MCF 10A (cell line): ENCODE measurements around the gene TXK. TPM values are rescaled to one million over a fixed set of nuclear protein-coding genes. Genes with fewer than 3 reads are reported as not detected.

Experiments used
- BruUV-seq: library from RNA; stranded (reverse); fragments of 400-500 nt; replicated peaks from 2 replicates; lab custom pipeline; 2021; lab: Mats Ljungman, UMichigan
- CTCF ChIA-PET: fragments of 300-600 bp; sonication (Branson Sonifier 250); formaldehyde crosslinking; extraction: SDS; loops from one replicate; lab custom pipeline; 2021; ENCODE audit warnings: antibody characterized with exemption, inconsistent platforms; lab: Yijun Ruan, JAX
- POLR2A ChIA-PET: fragments of 300-600, 350-650 bp; sonication (Branson Sonifier 250); formaldehyde crosslinking; extraction: SDS; loops from one replicate; lab custom pipeline; 2020; ENCODE audit warnings: antibody characterized with exemption, inconsistent platforms; lab: Yijun Ruan, JAX
- DNase-seq: peaks from one replicate; pipeline ENCODE4 v3.0.0-alpha.2; 2018; ENCODE audit not compliant: unreplicated experiment
- H3K27ac Mint-ChIP-seq: one replicate; pipeline ENCODE4 v1.8.0; 2022; ENCODE audit warnings: mild to moderate bottlenecking, low read depth, mixed read lengths; ENCODE audit not compliant: unreplicated experiment
- H3K27me3 Mint-ChIP-seq: one replicate; pipeline ENCODE4 v1.8.0; 2022; ENCODE audit warnings: mixed read lengths; ENCODE audit not compliant: insufficient read depth, unreplicated experiment
- H3K36me3 Mint-ChIP-seq: one replicate; pipeline ENCODE4 v1.8.0; 2022; ENCODE audit warnings: mild to moderate bottlenecking, moderate library complexity, mixed read lengths; ENCODE audit not compliant: insufficient read depth, unreplicated experiment
- H3K4me1 Mint-ChIP-seq: one replicate; pipeline ENCODE4 v1.8.0; 2022; ENCODE audit warnings: mixed read lengths; ENCODE audit not compliant: insufficient read depth, unreplicated experiment
- H3K4me3 Mint-ChIP-seq: one replicate; pipeline ENCODE4 v1.8.0; 2022; ENCODE audit warnings: mild to moderate bottlenecking, moderate library complexity, mixed read lengths; ENCODE audit not compliant: unreplicated experiment
- H3K9me3 Mint-ChIP-seq: one replicate; pipeline ENCODE4 v1.8.0; 2022; ENCODE audit warnings: mixed read lengths; ENCODE audit not compliant: unreplicated experiment
- CTCF ChIP-seq: fragments of 200-600 bp; IDR thresholded peaks from one replicate; pipeline ENCODE4 v1.8.0; 2022; ENCODE audit warnings: antibody characterized with exemption, mild to moderate bottlenecking; ENCODE audit not compliant: unreplicated experiment
- intact Hi-C: fragments of 100-400 bp; cut with micrococcal nuclease; formaldehyde crosslinking; loops from 2 replicates; pipeline ENCODE4 v1.14.1; 2022
- total RNA-seq: library from RNA; stranded (reverse); gene quantifications from 2 replicates; pipeline ENCODE4 v1.2.3, GENCODE V29; 2022

The TXK gene
- total RNA-seq, 1 experiment from 2014 or later: not detected

GRCh38 chr4:48116582-48116981 lies 17.5 kb downstream of the TXK start:
- H3K27ac Mint-ChIP-seq: no peak overlapping the region
- ChIA-PET CTCF (interaction anchor here (0.7 kb wide), 1 partner anchor 97 kb away, joined by 3 read pairs; no protein-coding TSS in a partner anchor), POLR2A (no interaction called here)
- no peaks in the 10 kb centered on the region for H3K36me3 Mint-ChIP-seq
- H3K27me3 Mint-ChIP-seq: no peaks in the 10 kb centered on the region
- BruUV-seq: no TSS peak
- H3K9me3 Mint-ChIP-seq: no peaks in the 10 kb centered on the region
- TF ChIP-seq CTCF: no peak
- intact Hi-C loops: no loop called here
- DNase-seq: no peak
- no peaks in the 10 kb centered on the region for H3K4me1 Mint-ChIP-seq
- H3K4me3 Mint-ChIP-seq: no peak overlapping the region

DNA sequence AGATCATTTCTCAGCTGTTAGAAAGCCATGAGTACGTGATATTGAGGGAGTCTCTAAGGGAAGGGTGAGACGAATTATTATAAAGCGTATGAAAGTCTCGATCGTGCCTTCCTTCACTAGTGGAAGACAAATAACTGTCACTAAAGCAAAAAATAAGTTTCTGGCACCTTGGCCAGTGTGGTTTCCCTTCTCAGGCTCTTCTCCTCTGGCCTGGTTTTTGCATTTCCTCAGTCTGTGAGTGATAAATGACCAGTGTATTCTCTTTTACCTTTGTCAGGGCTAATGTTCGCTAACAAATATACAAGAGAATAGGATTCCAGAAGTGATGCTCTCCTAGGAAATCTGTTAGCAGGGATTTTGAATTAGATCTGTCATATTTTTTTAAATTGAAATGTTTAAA lies 19.6 kb downstream of the TXK start:
- Mint-ChIP-seq H3K27me3 (no peaks in the 10 kb centered on the region), H3K36me3 (no peaks in the 10 kb centered on the region), H3K4me1 (no peaks in the 10 kb centered on the region), H3K27ac (no peak overlapping the region), H3K4me3 (no peak overlapping the region), H3K9me3 (no peaks in the 10 kb centered on the region)
- intact Hi-C loops: no loop called here
- no peak for TF ChIP-seq CTCF
- DNase-seq: no peak
- POLR2A ChIA-PET: interaction anchor here (0.7 kb wide), 1 partner anchor 40 kb away, joined by 4 read pairs; no protein-coding TSS in a partner anchor
- no TSS peak for BruUV-seq
- CTCF ChIA-PET: interaction anchor here (0.7 to 1.7 kb wide), 3 partner anchors 80 to 227 kb away, joined by 3 read pairs; no protein-coding TSS in a partner anchor

DNA sequence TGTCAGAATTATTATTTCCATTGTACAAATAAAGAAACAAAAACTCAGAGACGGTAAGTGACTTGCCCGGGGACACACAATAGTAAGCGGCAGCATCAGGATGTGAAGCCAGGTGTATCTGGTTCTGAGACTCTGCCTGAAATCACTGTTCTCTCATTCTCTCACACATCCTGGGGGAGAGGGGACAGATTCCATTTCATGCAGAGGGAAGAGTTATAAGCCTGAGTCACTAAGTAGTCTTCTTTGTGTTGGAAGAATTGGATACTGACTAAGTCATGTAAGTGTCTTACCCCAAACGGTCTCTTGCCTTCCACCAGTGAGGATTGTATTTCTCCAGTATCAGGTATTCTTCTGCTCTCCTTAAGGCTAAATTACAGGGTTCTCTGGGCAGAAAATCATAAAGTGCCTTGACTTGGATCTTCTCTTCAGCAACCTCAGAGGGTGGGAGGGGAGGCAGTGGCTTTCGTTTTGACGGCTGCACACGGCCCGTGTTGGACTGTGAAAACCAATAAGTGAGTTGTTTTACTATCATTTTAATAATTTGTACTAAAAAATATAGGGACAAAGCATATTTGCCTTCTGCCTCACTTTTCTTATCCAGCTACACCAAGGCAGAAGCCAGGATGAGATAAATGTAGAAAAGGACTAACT lies 21.9 kb downstream of the TXK start:
- no peak overlapping the region for H3K4me3 Mint-ChIP-seq
- no TSS peak for BruUV-seq

More for the DNA sequence above, 21.9 kb downstream of the TXK start:
- no peak for TF ChIP-seq CTCF
- Mint-ChIP-seq H3K27ac (no peak overlapping the region), H3K27me3 (no peaks in the 10 kb centered on the region), H3K36me3 (no peaks in the 10 kb centered on the region), H3K4me1 (no peaks in the 10 kb centered on the region), H3K9me3 (no peaks in the 10 kb centered on the region)
- intact Hi-C loops: no loop called here
- CTCF ChIA-PET: interaction anchor here (0.6 kb wide), 1 partner anchor 932 kb away, joined by 3 read pairs; no protein-coding TSS in a partner anchor
- DNase-seq: no peak
- POLR2A ChIA-PET: no interaction called here
